ENCODE data around the gene CNIH1. TPM values are rescaled to one million over a fixed set of nuclear protein-coding genes. Genes with fewer than 3 reads are reported as not detected.

The CNIH1 gene
- 141 TPM for polyA plus RNA-seq (2013, experiment 1 of 2)
- 128 TPM for polyA plus RNA-seq (2013, experiment 2 of 2)

DNA sequence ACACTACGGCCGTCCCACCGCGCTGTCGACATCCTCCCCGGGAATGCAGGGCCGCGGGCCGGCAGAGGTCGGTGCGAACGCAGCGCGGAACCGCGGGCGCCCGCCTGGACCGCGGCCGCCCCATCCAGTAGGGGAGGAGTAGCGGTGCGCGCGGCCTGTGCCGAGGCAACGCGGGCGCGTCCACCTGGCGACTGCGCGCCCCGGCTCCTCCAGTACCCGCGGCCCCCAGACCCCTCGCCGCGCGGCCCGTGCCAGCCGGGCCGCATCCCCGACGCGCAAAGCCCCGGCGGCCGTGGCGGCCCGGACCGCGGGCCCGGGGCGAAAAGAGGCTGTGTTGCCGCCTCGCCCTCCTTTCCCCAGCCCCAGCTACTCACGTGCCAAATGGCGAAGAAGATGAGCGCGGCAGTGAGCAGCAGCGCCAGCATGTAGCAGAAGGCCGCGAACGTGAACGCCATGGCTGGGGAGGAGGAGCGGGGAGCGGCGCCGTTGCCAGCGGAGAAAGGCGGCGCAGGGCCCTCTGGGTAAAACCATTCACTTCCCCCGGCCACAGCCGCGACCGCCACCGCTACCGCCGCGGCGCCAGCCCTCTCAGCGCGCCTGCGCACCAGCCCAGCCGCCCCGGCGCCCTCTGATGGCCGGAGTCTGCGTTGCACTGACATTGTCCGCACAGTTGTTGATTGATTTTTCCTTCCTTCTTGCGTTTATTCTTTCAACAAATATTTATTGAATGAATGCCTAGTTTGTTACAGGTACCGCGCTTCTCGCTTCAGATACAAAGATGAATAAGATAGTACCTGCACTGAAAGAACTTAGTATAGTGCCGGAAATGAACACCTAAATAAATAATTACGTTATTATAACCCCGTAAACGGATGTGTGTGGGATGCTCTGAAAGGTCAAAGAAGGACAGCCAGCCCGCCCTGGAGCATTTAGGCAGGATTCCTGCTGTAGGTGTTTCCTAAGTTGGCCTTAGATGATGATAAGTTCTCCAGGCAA lies at the start of gene CNIH1:
Gene CNIH1, minus strand, starts transcription at position 502 of the 996 bp plus-strand sequence. Its CDS starts 47 bp downstream, at position 455.
- Histone ChIP-seq H3K18ac (ENCODE audit: low read length) (peak within 1 kb of the TSS; percentile 100), H2BK15ac (ENCODE audit: low read length) (no peak within 1 kb of the TSS), H3K4me1 (ENCODE audit: control insufficient read depth in 2 of 2, insufficient read depth in 1 of 2, low read depth in 1 of 2, low read length in 2 of 2) (peaks cover 9 to 14% of the 10 kb centered on the region in 2 donors), H3K4ac (ENCODE audit: low read length) (no peak within 1 kb of the TSS), H2BK5ac (ENCODE audit: low read length) (peak within 1 kb of the TSS; percentile 91), H3K9me3 (replicated peaks in 1 of 2; ENCODE audit: control insufficient read depth in 2 of 2, insufficient read depth in 1 of 2, low read depth in 1 of 2, low read length in 2 of 2) (peaks cover 0 to 9% of the 10 kb centered on the region in 2 donors), H2BK120ac (ENCODE audit: low read depth, low read length) (peak within 1 kb of the TSS; percentile 83), H4K8ac (ENCODE audit: low read depth, low read length) (peak within 1 kb of the TSS; percentile 95), H3K23ac (ENCODE audit: low read depth, low read length, poor library complexity) (peak within 1 kb of the TSS; percentile 97), H3K36me3 (replicated peaks in 1 of 2; ENCODE audit: control insufficient read depth in 2 of 2, insufficient read depth in 2 of 2, low read length in 2 of 2) (peaks cover 0 to 19% of the 10 kb centered on the region in 2 donors), H3K9ac (ENCODE audit: low read depth, low read length, poor library complexity) (peak within 1 kb of the TSS; percentile 99), H3K27me3 (ENCODE audit: control insufficient read depth in 3 of 3, insufficient read depth in 3 of 3, low read depth in 1 of 3, low read length in 3 of 3) (no peaks in the 10 kb centered on the region), H3K27ac (replicated peaks; ENCODE audit: low read length) (peak within 1 kb of the TSS; percentile 100), H2AK5ac (ENCODE audit: low read depth, low read length) (no peak within 1 kb of the TSS), H2BK12ac (ENCODE audit: low read length) (no peak within 1 kb of the TSS), H3K4me2 (ENCODE audit: insufficient read depth, low read length, poor library complexity, severe bottlenecking) (peak within 1 kb of the TSS; percentile 69), H3K4me3 (ENCODE audit: low read length in 2 of 2) (peak within 1 kb of the TSS; percentile 92 to 95), H3K14ac (ENCODE audit: low read length) (peak within 1 kb of the TSS; percentile 99), H2AFZ (ENCODE audit: low read length) (peak within 1 kb of the TSS; percentile 92), H3K79me1 (ENCODE audit: low read depth, low read length) (peaks cover 2% of the 10 kb centered on the region), H4K91ac (ENCODE audit: low read depth, low read length, poor library complexity) (peak within 1 kb of the TSS; percentile 94)
- WGBS, 2 donors (ENCODE audit: extremely low coverage in 2 of 2, insufficient read length in 2 of 2, insufficient replicate concordance in 1 of 2), result no CpG with 5 or more reads among the region's 100 CpGs
- DNase-seq (ENCODE audit: low spot score), result peak; percentile 93

DNA sequence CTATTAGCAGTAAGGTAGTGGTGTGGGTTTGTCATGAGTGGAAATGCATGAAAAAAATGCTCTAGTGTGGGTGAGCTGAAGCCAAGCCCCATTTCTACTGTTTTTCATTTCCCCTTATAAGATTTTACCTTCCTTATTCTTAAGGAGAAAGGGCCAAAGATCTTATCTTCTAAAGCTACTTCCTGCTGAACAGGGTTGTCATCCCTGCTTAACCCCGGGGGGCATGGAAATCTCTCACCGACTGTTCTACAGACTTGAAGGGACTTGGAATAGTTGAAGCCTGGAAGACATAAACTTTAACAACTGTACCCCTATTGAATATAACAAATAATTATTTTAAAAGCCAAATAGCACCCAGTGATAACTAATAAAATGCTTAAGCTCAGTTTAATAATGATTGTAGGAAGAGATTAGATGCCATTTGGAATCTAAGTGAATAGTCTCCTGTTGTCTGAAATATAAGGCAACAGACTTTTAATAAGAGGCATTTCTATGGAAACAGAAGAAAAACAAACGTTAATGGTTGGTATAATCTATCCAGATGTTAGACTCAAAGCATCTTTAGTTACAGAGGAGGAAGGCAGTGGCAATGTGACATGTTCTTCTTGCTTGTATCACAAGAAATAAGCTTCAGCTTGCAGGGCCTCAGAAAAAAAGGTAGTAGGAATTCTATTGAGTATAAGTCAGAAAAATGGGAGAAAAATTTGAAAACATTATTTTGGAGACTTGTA lies 49.4 kb upstream of the CNIH1 start:
- no peak overlapping the region for H2BK15ac ChIP-seq (ENCODE audit: low read length)
- H3K4ac ChIP-seq (ENCODE audit: low read length), result no peak overlapping the region
- H2AK5ac ChIP-seq (ENCODE audit: low read depth, low read length), result no peak overlapping the region
- H4K8ac ChIP-seq (ENCODE audit: low read depth, low read length), result no peak overlapping the region
- no peak overlapping the region for H2BK120ac ChIP-seq (ENCODE audit: low read depth, low read length)
- H3K36me3 ChIP-seq (replicated peaks in 1 of 2; ENCODE audit: control insufficient read depth in 2 of 2, insufficient read depth in 2 of 2, low read length in 2 of 2), result peaks cover 0 to 10% of the 10 kb centered on the region in 2 donors
- peaks cover 0 to 9% of the 10 kb centered on the region in 2 donors for H3K9me3 ChIP-seq (replicated peaks in 1 of 2; ENCODE audit: control insufficient read depth in 2 of 2, insufficient read depth in 1 of 2, low read depth in 1 of 2, low read length in 2 of 2)
- no peak overlapping the region for H2AFZ ChIP-seq (ENCODE audit: low read length)
- H3K4me3 ChIP-seq (ENCODE audit: low read length in 2 of 2), result no peak overlapping the region
- H3K79me1 ChIP-seq (ENCODE audit: low read depth, low read length), result no peaks in the 10 kb centered on the region
- H3K27me3 ChIP-seq (ENCODE audit: control insufficient read depth in 3 of 3, insufficient read depth in 3 of 3, low read depth in 1 of 3, low read length in 3 of 3), result no peaks in the 10 kb centered on the region
- no peak for DNase-seq (ENCODE audit: low spot score)
- no peak overlapping the region for H3K23ac ChIP-seq (ENCODE audit: low read depth, low read length, poor library complexity)
- H3K18ac ChIP-seq (ENCODE audit: low read length), result no peak overlapping the region
- H2BK5ac ChIP-seq (ENCODE audit: low read length), result no peak overlapping the region
- H3K9ac ChIP-seq (ENCODE audit: low read depth, low read length, poor library complexity), result no peak overlapping the region
- H4K91ac ChIP-seq (ENCODE audit: low read depth, low read length, poor library complexity), result no peak overlapping the region
- H3K4me1 ChIP-seq (ENCODE audit: control insufficient read depth in 2 of 2, insufficient read depth in 1 of 2, low read depth in 1 of 2, low read length in 2 of 2), result peaks cover 0 to 5% of the 10 kb centered on the region in 2 donors
- no peak overlapping the region for H3K4me2 ChIP-seq (ENCODE audit: insufficient read depth, low read length, poor library complexity, severe bottlenecking)
- no peak overlapping the region for H3K14ac ChIP-seq (ENCODE audit: low read length)
- H2BK12ac ChIP-seq (ENCODE audit: low read length), result no peak overlapping the region
- no CpG with 5 or more reads among the region's 3 CpGs for WGBS, 2 donors (ENCODE audit: extremely low coverage in 2 of 2, insufficient read length in 2 of 2, insufficient replicate concordance in 1 of 2)
- no peak overlapping the region for H3K27ac ChIP-seq (replicated peaks; ENCODE audit: low read length)

DNA sequence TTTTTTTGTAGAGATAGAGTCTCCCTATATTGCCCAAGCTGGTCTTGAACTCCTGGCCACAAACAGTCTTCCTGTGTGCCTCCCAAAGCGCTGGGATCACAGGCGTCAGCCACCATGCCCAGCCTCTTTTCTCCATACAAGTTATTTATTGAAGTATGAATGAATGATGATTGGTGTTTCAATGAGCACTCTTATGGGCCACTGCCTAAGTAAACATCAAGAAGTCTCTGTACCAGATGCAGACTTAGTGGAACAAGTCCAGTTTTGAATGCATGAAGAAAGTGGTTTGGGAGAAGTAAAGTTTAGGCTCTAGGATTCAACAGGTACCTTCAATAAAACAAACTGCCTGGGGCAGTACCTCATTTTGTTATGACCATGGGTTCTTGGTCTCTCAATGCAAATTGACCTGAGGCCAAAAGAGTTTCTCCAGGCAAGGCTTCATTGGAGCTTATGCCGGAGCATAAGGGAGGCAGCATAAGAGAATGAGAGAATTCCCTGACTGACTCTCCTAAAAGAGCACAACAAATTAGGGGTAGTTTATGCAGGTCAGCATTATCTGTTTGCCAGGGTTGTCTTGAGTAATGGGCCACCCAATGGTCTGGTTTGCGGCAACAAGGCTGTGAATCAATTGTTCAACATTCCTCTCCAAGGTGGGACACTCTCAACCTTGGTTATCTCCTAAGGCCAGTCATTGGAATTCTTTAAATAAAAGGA lies 48.7 kb upstream of the CNIH1 start:
- Histone ChIP-seq H3K4me3 (ENCODE audit: low read length in 2 of 2) (no peak overlapping the region), H2AFZ (ENCODE audit: low read length) (peak overlapping the region; percentile 91), H2BK12ac (ENCODE audit: low read length) (no peak overlapping the region), H4K91ac (ENCODE audit: low read depth, low read length, poor library complexity) (no peak overlapping the region), H3K4ac (ENCODE audit: low read length) (no peak overlapping the region), H3K4me1 (ENCODE audit: control insufficient read depth in 2 of 2, insufficient read depth in 1 of 2, low read depth in 1 of 2, low read length in 2 of 2) (peaks cover 0 to 5% of the 10 kb centered on the region in 2 donors), H3K36me3 (replicated peaks in 1 of 2; ENCODE audit: control insufficient read depth in 2 of 2, insufficient read depth in 2 of 2, low read length in 2 of 2) (peaks cover 0 to 13% of the 10 kb centered on the region in 2 donors), H3K27me3 (ENCODE audit: control insufficient read depth in 3 of 3, insufficient read depth in 3 of 3, low read depth in 1 of 3, low read length in 3 of 3) (no peaks in the 10 kb centered on the region), H2BK15ac (ENCODE audit: low read length) (no peak overlapping the region), H3K9ac (ENCODE audit: low read depth, low read length, poor library complexity) (no peak overlapping the region), H2BK120ac (ENCODE audit: low read depth, low read length) (no peak overlapping the region), H3K9me3 (replicated peaks in 1 of 2; ENCODE audit: control insufficient read depth in 2 of 2, insufficient read depth in 1 of 2, low read depth in 1 of 2, low read length in 2 of 2) (peaks cover 0 to 13% of the 10 kb centered on the region in 2 donors), H3K4me2 (ENCODE audit: insufficient read depth, low read length, poor library complexity, severe bottlenecking) (no peak overlapping the region), H2BK5ac (ENCODE audit: low read length) (no peak overlapping the region), H3K18ac (ENCODE audit: low read length) (no peak overlapping the region), H4K8ac (ENCODE audit: low read depth, low read length) (no peak overlapping the region), H3K23ac (ENCODE audit: low read depth, low read length, poor library complexity) (no peak overlapping the region), H3K14ac (ENCODE audit: low read length) (no peak overlapping the region), H3K79me1 (ENCODE audit: low read depth, low read length) (no peaks in the 10 kb centered on the region), H3K27ac (replicated peaks; ENCODE audit: low read length) (no peak overlapping the region), H2AK5ac (ENCODE audit: low read depth, low read length) (no peak overlapping the region)
- no CpG with 5 or more reads among the region's 4 CpGs for WGBS, 2 donors (ENCODE audit: extremely low coverage in 2 of 2, insufficient read length in 2 of 2, insufficient replicate concordance in 1 of 2)
- DNase-seq (ENCODE audit: low spot score), result no peak
